Measurements from ENCODE around the gene OSBPL5.
A peak's percentile ranks its signal among the peaks of the same experiment; 100 is the strongest.

OSBPL5 gene

GRCh38 chr11:3139481-3140290, 25.4 kb downstream of the OSBPL5 start:
- no peak overlapping the region for H3K4me3 ChIP-seq (ENCODE audit: low read length)
- no peak for DNase-seq (ENCODE audit: low read depth, low spot score)

- H3K4me3 ChIP-seq (ENCODE audit: low read length) = no peak overlapping the region
- no peak for DNase-seq (ENCODE audit: low read depth, low spot score)
Observed at GRCh38 chr11:3139086-3139440, 26.0 kb downstream of the OSBPL5 start.

DNA sequence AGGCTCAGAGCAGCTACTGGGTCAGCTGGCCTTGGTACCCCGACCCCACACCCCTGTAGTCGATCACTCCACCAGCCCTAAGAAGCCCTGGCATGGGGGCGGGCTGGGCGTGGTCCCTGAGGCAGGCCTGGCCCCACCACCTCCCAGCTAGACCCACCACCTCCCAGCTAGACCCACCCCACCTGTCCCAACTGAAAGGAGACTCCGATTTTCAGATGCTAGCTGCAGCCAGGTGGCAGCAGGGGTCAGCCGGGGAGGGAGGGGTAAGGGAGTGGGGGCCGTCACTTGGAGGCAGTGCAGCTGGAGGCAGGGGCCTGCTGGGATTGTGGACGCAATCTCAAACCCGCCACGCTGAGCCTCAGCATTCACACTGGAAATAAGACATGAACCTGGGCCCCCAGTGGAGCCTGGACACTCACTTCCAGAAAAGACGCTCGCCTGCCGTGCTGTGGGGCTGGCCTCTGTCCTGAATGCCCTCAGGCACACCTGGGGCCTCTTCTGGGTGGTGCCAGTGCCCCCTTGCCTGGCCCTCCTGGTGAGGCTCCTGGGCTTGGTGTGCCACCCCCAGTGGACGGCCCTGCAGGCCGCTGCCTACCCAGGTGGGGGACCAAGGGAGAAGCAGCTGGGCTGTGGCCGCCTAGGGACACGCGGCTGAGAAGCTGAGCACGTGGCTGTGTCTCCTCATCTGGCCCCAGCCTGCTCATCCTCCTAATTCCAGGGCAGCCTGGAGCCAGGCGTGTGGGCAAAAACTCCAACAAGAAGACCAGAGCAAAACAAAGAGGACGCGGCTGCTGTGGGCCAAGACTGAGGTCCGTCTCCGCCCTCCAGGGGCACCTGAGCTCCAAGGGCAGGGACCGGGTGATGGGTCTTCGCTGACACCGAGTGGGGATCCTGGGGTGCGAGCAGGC, 26.7 kb downstream of the OSBPL5 start:
- DNase-seq (ENCODE audit: low read depth, low spot score) = no peak
- no peak overlapping the region for H3K4me3 ChIP-seq (ENCODE audit: low read length)

GRCh38 chr11:3137486-3138177, 27.5 kb downstream of the OSBPL5 start:
- no peak overlapping the region for H3K4me3 ChIP-seq (ENCODE audit: low read length)
- peak; percentile 44 for DNase-seq (ENCODE audit: low read depth, low spot score)

- no peak for DNase-seq (ENCODE audit: low read depth, low spot score)
- no peak overlapping the region for H3K4me3 ChIP-seq (ENCODE audit: low read length)
Observed at GRCh38 chr11:3136546-3137455, 28.3 kb downstream of the OSBPL5 start.

GRCh38 chr11:3135481-3136440, 29.3 kb downstream of the OSBPL5 start:
- no peak overlapping the region for H3K4me3 ChIP-seq (ENCODE audit: low read length)
- DNase-seq (ENCODE audit: low read depth, low spot score) = peak; percentile 54

DNA sequence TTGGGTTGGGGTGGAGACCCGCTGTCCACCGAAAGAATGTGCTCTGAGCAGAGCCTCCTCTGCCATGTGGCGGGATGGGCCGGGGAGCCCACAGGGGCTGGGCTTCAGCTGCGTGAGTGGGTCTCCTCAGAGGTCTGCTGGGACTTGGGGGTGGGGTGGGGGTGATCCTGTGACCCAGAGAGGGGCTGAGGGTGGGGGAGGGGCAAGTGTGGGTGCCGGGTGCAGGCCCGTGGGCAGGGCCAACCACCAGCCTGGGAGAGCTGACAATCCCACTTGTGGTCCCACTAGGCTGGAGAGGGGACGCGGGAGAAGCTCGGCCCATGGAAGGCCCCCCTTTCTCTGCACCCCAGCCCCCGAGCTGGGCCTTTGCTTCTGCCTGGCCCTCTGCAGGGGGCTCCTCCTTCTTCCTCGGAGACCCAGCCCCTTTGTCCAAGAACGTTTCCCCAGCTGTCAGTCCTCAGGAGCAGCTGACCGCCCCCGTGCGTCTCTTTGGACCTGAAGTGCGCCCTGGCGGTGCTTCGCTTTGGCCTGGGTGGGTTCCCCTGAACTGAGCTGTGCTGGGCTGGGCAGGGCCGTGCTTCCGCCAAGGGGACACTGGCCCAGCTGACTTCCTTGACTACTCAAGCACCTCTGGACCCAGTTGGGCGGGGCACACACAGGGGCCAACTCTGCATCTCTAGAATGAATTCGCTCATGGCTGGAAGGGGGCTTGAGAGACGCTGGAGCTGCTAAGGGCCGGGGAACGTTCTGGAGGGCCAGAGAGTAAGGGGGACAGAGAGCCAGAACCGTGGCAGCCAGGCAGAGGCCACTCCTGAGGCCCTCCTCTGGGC, 30.2 kb downstream of the OSBPL5 start:
- H3K4me3 ChIP-seq (ENCODE audit: low read length) = no peak overlapping the region
- no peak for DNase-seq (ENCODE audit: low read depth, low spot score)

DNA sequence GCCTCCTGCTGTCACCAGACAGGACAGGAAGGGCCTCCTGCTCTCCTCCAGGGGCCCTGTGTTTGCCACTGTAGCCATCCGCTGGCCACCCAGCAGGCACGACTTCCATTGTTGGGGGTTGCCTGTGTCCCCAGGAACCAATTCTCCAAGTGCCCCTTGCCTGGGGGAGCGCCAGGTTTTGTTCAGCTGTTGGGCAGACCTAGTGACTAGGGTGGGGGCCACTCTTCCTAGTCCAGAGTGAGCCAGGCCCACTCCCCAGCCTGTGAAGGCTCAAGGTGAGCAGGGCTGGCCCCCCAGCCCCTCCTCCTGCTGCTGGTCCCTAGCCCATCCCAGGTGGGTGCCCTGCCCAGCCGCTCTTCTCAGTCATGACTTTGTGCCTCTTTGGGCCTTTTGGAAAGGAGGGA, 30.9 kb downstream of the OSBPL5 start:
- H3K4me3 ChIP-seq (ENCODE audit: low read length) = no peak overlapping the region
- no peak for DNase-seq (ENCODE audit: low read depth, low spot score)

DNA sequence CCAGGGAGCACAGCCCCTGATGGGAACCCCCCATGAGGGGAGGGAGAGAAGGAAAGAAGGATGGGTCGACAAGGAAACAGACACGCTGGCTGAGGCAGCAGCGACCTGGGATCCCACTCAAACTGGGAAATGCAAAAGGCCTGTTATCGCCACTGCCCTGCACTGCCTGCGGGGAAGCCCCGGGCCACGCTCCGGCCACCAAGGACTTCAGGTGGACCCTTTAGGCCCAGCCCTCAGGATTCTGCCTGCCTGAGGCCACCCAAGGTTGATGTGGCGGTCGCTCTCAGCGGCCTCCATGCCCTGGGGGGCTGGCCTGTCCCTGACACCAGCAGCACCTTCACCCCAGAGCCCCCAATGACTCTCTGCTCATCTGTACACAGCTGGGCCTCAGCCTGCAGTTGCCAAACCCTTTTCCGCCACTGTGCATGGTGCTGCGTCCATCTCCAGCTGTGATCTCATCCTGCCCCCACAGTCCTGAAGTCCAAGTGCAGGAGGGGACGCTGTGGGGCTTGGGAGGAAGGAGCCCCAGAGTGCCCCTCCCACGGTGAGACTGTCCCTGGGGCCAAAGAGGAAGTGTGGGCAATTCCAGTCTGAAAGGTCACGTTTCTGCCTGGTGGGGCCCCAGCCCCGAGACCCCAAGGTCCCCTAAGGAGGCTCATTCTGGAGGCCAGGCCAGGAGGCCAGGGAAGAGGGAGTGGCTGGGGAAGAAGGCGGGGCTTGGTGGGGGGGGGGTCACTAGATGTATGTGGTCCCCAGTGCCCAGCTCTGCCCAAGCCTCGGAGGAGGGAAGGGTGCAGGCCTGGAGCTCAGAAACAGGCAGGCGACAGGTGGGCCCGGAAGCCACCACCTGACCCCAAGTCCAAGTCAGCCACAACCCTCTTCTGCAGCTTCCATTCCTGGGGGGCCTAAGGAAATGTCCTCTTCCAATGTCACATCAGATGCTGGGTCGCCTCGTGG, 31.6 kb downstream of the OSBPL5 start:
- no peak overlapping the region for H3K4me3 ChIP-seq (ENCODE audit: low read length)
- no peak for DNase-seq (ENCODE audit: low read depth, low spot score)

- DNase-seq (ENCODE audit: low read depth, low spot score) = no peak
- no peak overlapping the region for H3K4me3 ChIP-seq (ENCODE audit: low read length)
Observed at GRCh38 chr11:3132831-3133260, 32.3 kb downstream of the OSBPL5 start.

- no peak overlapping the region for H3K4me3 ChIP-seq (ENCODE audit: low read length)
- no peak for DNase-seq (ENCODE audit: low read depth, low spot score)
Observed at GRCh38 chr11:3132271-3132781, 32.8 kb downstream of the OSBPL5 start.

DNA sequence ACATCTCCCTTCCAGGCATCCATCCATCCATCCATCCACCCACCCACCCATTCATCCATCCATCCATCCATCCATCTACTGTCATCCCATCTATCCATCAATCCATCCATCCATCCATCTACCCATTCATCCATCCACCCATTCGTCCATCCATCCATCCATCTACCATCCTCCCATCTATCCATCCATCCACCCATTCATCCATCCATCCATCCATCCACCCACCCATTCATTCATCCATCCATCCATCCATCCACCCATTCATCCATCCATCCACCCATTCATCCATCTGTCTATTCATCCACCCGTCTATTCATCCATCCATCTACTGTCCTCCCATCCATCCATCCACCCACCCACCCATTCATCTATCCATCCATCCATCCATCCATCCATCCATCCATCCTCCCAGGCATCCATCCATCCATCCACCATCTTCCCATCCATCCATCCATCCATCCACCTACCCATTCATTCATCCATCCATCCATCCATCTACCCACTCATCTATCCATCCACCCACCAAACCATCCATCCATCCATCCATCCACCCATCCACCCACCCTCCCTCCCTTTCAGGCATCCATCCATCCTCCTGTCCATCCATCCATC, 33.7 kb downstream of the OSBPL5 start:
- no peak overlapping the region for H3K4me3 ChIP-seq (ENCODE audit: low read length)
- DNase-seq (ENCODE audit: low read depth, low spot score) = no peak

DNA sequence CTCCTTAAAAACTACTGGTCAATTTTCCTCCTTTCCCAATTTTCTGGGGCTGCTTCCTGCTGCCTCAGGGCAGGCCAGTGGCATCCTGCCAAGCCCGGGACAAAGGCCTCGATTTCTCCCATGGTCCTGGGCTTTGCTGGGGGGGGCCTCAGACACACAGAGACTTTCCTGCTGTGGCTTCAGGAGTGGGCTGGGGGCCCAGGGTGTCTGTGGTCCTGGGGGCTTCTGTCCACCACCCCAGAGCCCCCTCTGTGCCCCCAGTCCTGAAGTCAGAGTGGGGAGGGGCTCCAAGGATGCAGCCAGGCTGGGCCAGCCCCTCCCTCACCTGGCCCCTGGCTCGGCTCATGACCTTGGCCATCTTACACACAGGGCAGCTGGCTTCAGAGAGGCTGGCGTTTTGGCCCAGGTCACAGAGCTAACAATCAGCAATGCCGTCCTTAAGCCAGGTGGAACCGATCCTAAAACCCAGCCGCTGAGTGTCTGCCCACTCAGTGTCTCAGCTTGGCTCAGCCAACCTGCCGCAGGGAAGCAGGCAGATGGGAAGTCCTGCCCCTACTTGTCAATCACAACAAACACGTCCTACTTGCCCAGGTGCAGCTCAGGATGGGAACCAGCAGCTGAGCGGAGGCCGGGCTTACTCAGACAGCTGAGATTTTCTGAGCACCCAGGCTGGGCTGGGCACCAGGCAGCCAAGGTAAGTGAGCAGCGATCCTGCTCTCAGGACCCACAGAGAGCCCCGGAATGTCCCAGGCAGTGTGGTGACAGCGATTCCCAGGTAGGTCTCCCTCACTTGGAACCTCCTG, 34.6 kb downstream of the OSBPL5 start:
- no peak for DNase-seq (ENCODE audit: low read depth, low spot score)
- H3K4me3 ChIP-seq (ENCODE audit: low read length) = no peak overlapping the region

DNA sequence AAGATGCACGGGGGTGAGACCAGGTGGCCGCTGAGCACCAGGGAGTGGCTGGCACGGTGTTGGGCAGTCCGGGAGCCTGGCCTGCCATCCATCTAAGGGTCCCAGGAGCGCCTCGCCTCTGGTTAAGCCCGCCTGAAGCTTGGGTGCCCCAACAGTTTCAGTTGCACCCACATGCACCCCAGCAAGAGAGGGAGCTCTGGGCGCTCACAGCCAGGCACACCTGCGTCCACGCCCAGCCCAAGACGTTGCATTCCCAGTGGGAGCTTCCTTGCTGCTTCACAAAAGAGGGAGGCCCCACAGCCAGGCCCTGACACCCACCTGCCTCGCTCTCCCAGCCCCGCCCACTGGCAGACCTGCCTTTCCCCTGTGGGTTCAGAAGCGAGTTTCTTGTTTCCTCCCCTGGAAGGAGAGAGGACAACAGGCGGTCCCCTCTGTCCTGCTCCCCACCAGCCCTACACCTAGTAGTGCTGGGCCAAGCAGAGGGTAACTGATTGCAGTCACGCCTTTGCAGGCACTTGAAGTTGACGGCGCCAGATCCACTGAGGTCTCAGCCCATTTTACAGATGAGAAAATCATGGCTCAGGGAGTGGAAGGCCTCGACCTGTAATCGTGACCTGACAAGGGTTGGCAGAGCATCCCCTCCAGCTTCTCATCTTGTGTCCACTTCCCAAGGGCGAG, 35.4 kb downstream of the OSBPL5 start:
- no peak overlapping the region for H3K4me3 ChIP-seq (ENCODE audit: low read length)
- DNase-seq (ENCODE audit: low read depth, low spot score) = no peak
